GM23338 (cell line): ENCODE results near the gene MAPT.

Experiments used
- CREB1 ChIP-seq: fragments of 250-450 bp; sonication (Bioruptor Pico); IDR thresholded peaks from 2 replicates; pipeline ENCODE4 v1.5.0; 2020; ENCODE audit warnings: low read depth, mild to moderate bottlenecking, moderate library complexity
- CTCF ChIP-seq, 2 experiments: fragments of 200-600 bp in 1 of 2; sonication (generic) in 1 of 2; conservative IDR thresholded peaks; 2 replicates each; pipeline versions ENCODE4 v1.5.1 to v1.6.1; 2016 to 2017; ENCODE audit warnings: antibody characterized with exemption in 2 of 2, low read depth in 2 of 2, mild to moderate bottlenecking in 2 of 2, moderate library complexity in 1 of 2
- ETS1 ChIP-seq: IDR thresholded peaks from 2 replicates; pipeline ENCODE4 v1.6.1; 2016; ENCODE audit warnings: antibody characterized with exemption
- EZH2 ChIP-seq: fragments of 200-600 bp; sonication (generic); IDR thresholded peaks from one replicate; pipeline ENCODE4 v1.8.0; 2017; ENCODE audit warnings: antibody characterized with exemption, mild to moderate bottlenecking, low read depth; ENCODE audit not compliant: unreplicated experiment
- EZH2phosphoT487 ChIP-seq: fragments of 200-600 bp; sonication (generic); IDR thresholded peaks from one replicate; pipeline ENCODE4 v1.8.1; 2018; ENCODE audit warnings: antibody characterized with exemption; ENCODE audit not compliant: unreplicated experiment
- JUNB ChIP-seq: IDR thresholded peaks from one replicate; pipeline ENCODE4 v1.6.1; 2016; ENCODE audit warnings: antibody characterized with exemption; ENCODE audit not compliant: unreplicated experiment
- POLR2AphosphoS5 ChIP-seq: IDR thresholded peaks from 2 replicates; pipeline ENCODE4 v1.6.1; 2016; ENCODE audit warnings: antibody characterized with exemption, low read depth
- REST ChIP-seq: IDR thresholded peaks from one replicate; pipeline ENCODE4 v1.6.1; 2018; ENCODE audit warnings: antibody characterized with exemption; ENCODE audit not compliant: unreplicated experiment
- STAT1 ChIP-seq: IDR thresholded peaks from one replicate; pipeline ENCODE4 v1.6.1; 2016; ENCODE audit warnings: antibody characterized with exemption; ENCODE audit not compliant: unreplicated experiment
- ZNF114 ChIP-seq: fragments of 250-450 bp; sonication (Bioruptor Pico); IDR thresholded peaks from 2 replicates; pipeline ENCODE4 v1.5.0; 2020; ENCODE audit warnings: mild to moderate bottlenecking, moderate library complexity
- ZNF331 ChIP-seq: fragments of 250-450 bp; sonication (Bioruptor Pico); IDR thresholded peaks from 2 replicates; pipeline ENCODE4 v1.5.0; 2020; ENCODE audit warnings: low read depth, mild to moderate bottlenecking, moderate library complexity
- ZNF462 ChIP-seq: fragments of 250-450 bp; sonication (Bioruptor Pico); IDR thresholded peaks from 2 replicates; pipeline ENCODE4 v1.5.0; 2020; ENCODE audit warnings: mild to moderate bottlenecking, moderate library complexity

- TF ChIP-seq CREB1 (CRISPR knock-in tag) (no peak), CTCF (conservative IDR thresholded peaks at IDR 0.05; ENCODE audit: low read depth in 2 of 2) (no peak), JUNB (no peak), EZH2phosphoT487 (no peak), EZH2 (no peak), POLR2AphosphoS5 (no peak), REST (no peak), ZNF331 (CRISPR knock-in tag) (no peak), ZNF114 (CRISPR knock-in tag) (no peak), STAT1 (no peak), ZNF462 (CRISPR knock-in tag) (no peak), ETS1 (no peak)
Measured at GRCh38 chr17:45905814-45906213, 11.5 kb downstream of the MAPT start.
